GM19193 (cell line): ENCODE measurements around the gene MLST8.

ENCODE experiments used
- POLR2A ChIP-seq: IDR thresholded peaks from 4 replicates; pipeline ENCODE4 v1.6.1; 2011; ENCODE audit not compliant: insufficient read depth, insufficient read length; ENCODE audit errors: extremely low read depth

Gene MLST8

GRCh38 chr16:2205104-2205966 is at the start of gene MLST8:
Gene MLST8 (plus strand): TSS chr16:2205454. CDS start chr16:2206086, 632 bp downstream.
- TF ChIP-seq POLR2A: peak; percentile 96

- TF ChIP-seq POLR2A: no peak
These were observed 49.0 kb upstream of the MLST8 start for GRCh38 chr16:2155977-2156848.

GRCh38 chr16:2156849-2157224 is 48.4 kb upstream of the MLST8 start:
- no peak for TF ChIP-seq POLR2A

- no peak for TF ChIP-seq POLR2A
These were observed 47.6 kb upstream of the MLST8 start for GRCh38 chr16:2157480-2158261.

- no peak for TF ChIP-seq POLR2A
These were observed 47.0 kb upstream of the MLST8 start for GRCh38 chr16:2158262-2158638.

- TF ChIP-seq POLR2A: no peak
These were observed 45.9 kb upstream of the MLST8 start for GRCh38 chr16:2159175-2159838.

GRCh38 chr16:2160915-2161551 is 44.2 kb upstream of the MLST8 start:
- no peak for TF ChIP-seq POLR2A

- no peak for TF ChIP-seq POLR2A
These were observed 43.3 kb upstream of the MLST8 start for GRCh38 chr16:2161911-2162310.

GRCh38 chr16:2162676-2163118 is 42.6 kb upstream of the MLST8 start:
- no peak for TF ChIP-seq POLR2A

GRCh38 chr16:2163211-2163881 is 41.9 kb upstream of the MLST8 start:
- no peak for TF ChIP-seq POLR2A

- no peak for TF ChIP-seq POLR2A
These were observed 39.4 kb upstream of the MLST8 start for GRCh38 chr16:2165861-2166260.

- no peak for TF ChIP-seq POLR2A
These were observed 38.8 kb upstream of the MLST8 start for GRCh38 chr16:2166263-2167067.
